SK-N-SH (cell line): ENCODE data around the gene GFM1. TPM values are rescaled to one million over a fixed set of nuclear protein-coding genes. Genes with fewer than 3 reads are reported as not detected.

Source experiments
- CTCF ChIA-PET: fragments of 300-600, 350-600 bp; formaldehyde crosslinking; extraction: SDS; loops from one replicate; lab custom pipeline; 2021; lab: Yijun Ruan, JAX
- POLR2A ChIA-PET: fragments of 350-600 bp; sonication (Branson Sonifier 250); formaldehyde crosslinking; extraction: SDS; loops from one replicate; lab custom pipeline; 2020; ENCODE audit warnings: antibody characterized with exemption, inconsistent platforms; lab: Yijun Ruan, JAX
- DNase-seq: peaks from one replicate; pipeline ENCODE4 v3.0.0; 2012
- H2AFZ ChIP-seq: fragments of 200-600 bp; sonication (generic); 2 replicates; pipeline ENCODE4 v1.8.1; 2016; ENCODE audit warnings: antibody characterized with exemption, mild to moderate bottlenecking, low read depth
- H3F3A ChIP-seq: fragments of 200-600 bp; sonication (generic); replicated peaks from 2 replicates; pipeline ENCODE3; 2016; ENCODE audit warnings: antibody characterized with exemption, mild to moderate bottlenecking; ENCODE audit not compliant: insufficient read depth
- H3K27ac ChIP-seq, 2 experiments: fragments of 200-500 bp in 1 of 2; fragments of 200-600 bp in 1 of 2; sonication (Bioruptor generic) in 1 of 2; sonication (generic), shearing (Covaris generic) in 1 of 2; 2 replicates each; pipeline versions ENCODE4 v1.5.1 to v1.6.1; 2014 to 2016; ENCODE audit warnings: low read depth in 2 of 2, inconsistent platforms in 1 of 2, low read length in 1 of 2, mild to moderate bottlenecking in 1 of 2, mixed read lengths in 1 of 2
- H3K27me3 ChIP-seq: fragments of 200-600 bp; sonication (generic), shearing (Covaris generic); 2 replicates; pipeline ENCODE4 v1.6.1; 2016; ENCODE audit warnings: mixed run types; ENCODE audit not compliant: insufficient read depth
- H3K36me3 ChIP-seq, 2 experiments: fragments of 200-500 bp in 1 of 2; fragments of 200-600 bp in 1 of 2; sonication (Bioruptor generic) in 1 of 2; sonication (generic) in 1 of 2; replicated peaks in 1 of 2; 2 replicates each; pipeline versions ENCODE3 to v1.5.1; 2014 to 2016; ENCODE audit warnings: low read length in 1 of 2, mild to moderate bottlenecking in 1 of 2; ENCODE audit not compliant: insufficient read depth in 2 of 2, control insufficient read depth in 1 of 2
- H3K4me1 ChIP-seq, 2 experiments: fragments of 200-500 bp in 1 of 2; fragments of 200-600 bp in 1 of 2; sonication (Bioruptor generic) in 1 of 2; sonication (generic), shearing (Covaris generic) in 1 of 2; 2 replicates each; pipeline versions ENCODE4 v1.5.1 to v1.6.1; 2014 to 2016; ENCODE audit warnings: low read depth in 1 of 2, low read length in 1 of 2, mixed run types in 1 of 2; ENCODE audit not compliant: insufficient read depth in 2 of 2, control insufficient read depth in 1 of 2
- H3K4me2 ChIP-seq: fragments of 200-600 bp; sonication (generic), shearing (Covaris generic); 2 replicates; pipeline ENCODE4 v1.6.1; 2017; ENCODE audit warnings: mixed run types
- H3K4me3 ChIP-seq, 2 experiments: fragments of 200-500 bp in 1 of 2; fragments of 200-600 bp in 1 of 2; sonication (Bioruptor generic) in 1 of 2; sonication (generic), shearing (Covaris generic) in 1 of 2; 2 replicates each; pipeline versions ENCODE4 v1.5.1 to v1.8.1; 2014 to 2016; ENCODE audit warnings: low read depth in 2 of 2, inconsistent platforms in 1 of 2, low read length in 1 of 2, mild to moderate bottlenecking in 1 of 2, mixed read lengths in 1 of 2, moderate library complexity in 1 of 2
- H3K79me2 ChIP-seq: fragments of 200-600 bp; sonication (generic); 2 replicates; pipeline ENCODE4 v1.8.1; 2017; ENCODE audit warnings: mild to moderate bottlenecking; ENCODE audit not compliant: insufficient read depth
- H3K9ac ChIP-seq: fragments of 200-600 bp; sonication (generic); 2 replicates; pipeline ENCODE4 v1.6.1; 2017; ENCODE audit warnings: mixed run types
- H3K9me2 ChIP-seq: fragments of 200-600 bp; sonication (generic); 2 replicates; pipeline ENCODE4 v1.6.1; 2017; ENCODE audit warnings: mixed run types
- H3K9me3 ChIP-seq: fragments of 200-600 bp; sonication (generic); 2 replicates; pipeline ENCODE4 v1.6.1; 2017; ENCODE audit warnings: mixed run types, mild to moderate bottlenecking, moderate library complexity
- H4K20me1 ChIP-seq: fragments of 200-600 bp; sonication (generic); 2 replicates; pipeline ENCODE4 v1.6.1; 2017; ENCODE audit warnings: mild to moderate bottlenecking, mixed run types; ENCODE audit not compliant: insufficient read depth
- CHD2 ChIP-seq: fragments of 150-350 bp; IDR thresholded peaks from 2 replicates; pipeline ENCODE4 v1.6.1; 2018; ENCODE audit warnings: low read length; ENCODE audit not compliant: partially characterized antibody
- ELF1 ChIP-seq: IDR thresholded peaks from 2 replicates; pipeline ENCODE4 v1.4.0; 2012
- EP300 ChIP-seq, 2 experiments: IDR thresholded peaks; 2 replicates each; pipeline versions ENCODE4 v1.4.0 to v1.6.1; 2012; ENCODE audit warnings: borderline replicate concordance in 1 of 2, low read depth in 1 of 2, low read length in 1 of 2
- FOSL2 ChIP-seq: IDR thresholded peaks from 2 replicates; pipeline ENCODE4 v1.4.0; 2012; ENCODE audit warnings: low read depth, mild to moderate bottlenecking, moderate library complexity, borderline replicate concordance
- FOXJ3 ChIP-seq: sonication (generic); formaldehyde crosslinking; IDR thresholded peaks from 2 replicates; pipeline ENCODE4 v1.5.1; 2020; ENCODE audit warnings: mild to moderate bottlenecking, missing genetic modification reagents
- GATA2 ChIP-seq: sonication (generic); formaldehyde crosslinking; IDR thresholded peaks from 2 replicates; pipeline ENCODE4 v1.5.0; 2020; ENCODE audit warnings: mild to moderate bottlenecking, missing genetic modification reagents
- JUND ChIP-seq: IDR thresholded peaks from 2 replicates; pipeline ENCODE4 v1.4.0; 2012
- MAX ChIP-seq: IDR thresholded peaks from 2 replicates; pipeline ENCODE4 v1.4.0; 2012; ENCODE audit warnings: low read depth
- MEF2A ChIP-seq: IDR thresholded peaks from 2 replicates; pipeline ENCODE4 v1.4.0; 2012; ENCODE audit warnings: low read depth, borderline replicate concordance
- MXI1 ChIP-seq: IDR thresholded peaks from 2 replicates; pipeline ENCODE4 v1.6.1; 2012; ENCODE audit warnings: mild to moderate bottlenecking, low read depth, low read length, improper control_type of control experiment
- NFIC ChIP-seq: IDR thresholded peaks from 2 replicates; pipeline ENCODE4 v1.4.0; 2012; ENCODE audit warnings: borderline replicate concordance
- PBX3 ChIP-seq: IDR thresholded peaks from 2 replicates; pipeline ENCODE4; 2012
- POLR2AphosphoS5 ChIP-seq: IDR thresholded peaks from 2 replicates; pipeline ENCODE4 v1.6.1; 2012; ENCODE audit warnings: low read depth, low read length
- RAD21 ChIP-seq: IDR thresholded peaks from 2 replicates; pipeline ENCODE4 v1.6.1; 2012; ENCODE audit warnings: mild to moderate bottlenecking, low read length
- RCOR1 ChIP-seq: fragments of 150-350 bp; IDR thresholded peaks from 2 replicates; pipeline ENCODE4 v1.6.1; 2017; ENCODE audit warnings: antibody characterized with exemption, low read length
- REST ChIP-seq: IDR thresholded peaks from 2 replicates; pipeline ENCODE4 v1.6.1; 2012; ENCODE audit warnings: mild to moderate bottlenecking, low read depth, low read length, moderate library complexity
- RFX5 ChIP-seq: IDR thresholded peaks from 2 replicates; pipeline ENCODE4 v1.6.1; 2012; ENCODE audit warnings: mild to moderate bottlenecking, improper control_type of control experiment, low read length
- RXRA ChIP-seq: IDR thresholded peaks from 2 replicates; pipeline ENCODE4 v1.4.0; 2012; ENCODE audit warnings: low read depth, mild to moderate bottlenecking, borderline replicate concordance
- SMC3 ChIP-seq: IDR thresholded peaks from 2 replicates; pipeline ENCODE4 v1.6.1; 2012; ENCODE audit warnings: low read depth, low read length, improper control_type of control experiment
- TCF12 ChIP-seq: IDR thresholded peaks from 2 replicates; pipeline ENCODE4 v1.4.0; 2012
- TEAD4 ChIP-seq: IDR thresholded peaks from 2 replicates; pipeline ENCODE4 v1.4.0; 2012; ENCODE audit warnings: mild to moderate bottlenecking, borderline replicate concordance; ENCODE audit not compliant: insufficient read depth
- YY1 ChIP-seq: IDR thresholded peaks from 2 replicates; pipeline ENCODE4 v1.4.0; 2012; ENCODE audit warnings: low read depth, mild to moderate bottlenecking
- polyA plus RNA-seq, 3 experiments: library from polyadenylated mRNA; depleted of rRNA; stranded (reverse); fragments of >200 nt; gene quantifications; 2 replicates each; pipeline ENCODE4 v1.2.3, GENCODE V29; 2012
- TF ChIP-seq, protein P1 (sequence below): fragments of 200-600 bp; sonication (generic); IDR thresholded peaks from 2 replicates; pipeline ENCODE4 v1.6.1; 2017; ENCODE audit warnings: antibody characterized with exemption, mild to moderate bottlenecking, moderate library complexity
- TF ChIP-seq, protein P2 (sequence below): fragments of 150-350 bp; IDR thresholded peaks from 2 replicates; pipeline ENCODE4 v1.6.1; 2016; ENCODE audit warnings: mild to moderate bottlenecking, low read depth, low read length
- TF ChIP-seq, protein P3 (sequence below): fragments of 150-350 bp; IDR thresholded peaks from 2 replicates; pipeline ENCODE4 v1.6.1; 2017; ENCODE audit warnings: antibody characterized with exemption, low read length, low read depth, borderline replicate concordance
- TF ChIP-seq, protein P4 (sequence below): IDR thresholded peaks from 2 replicates; pipeline ENCODE4 v1.4.0; 2012; ENCODE audit warnings: low read depth, borderline replicate concordance

Gene GFM1
- polyA plus RNA-seq, 1 of the 3 experiments (the other 2 are of a cell fraction): 25.2 TPM

DNA sequence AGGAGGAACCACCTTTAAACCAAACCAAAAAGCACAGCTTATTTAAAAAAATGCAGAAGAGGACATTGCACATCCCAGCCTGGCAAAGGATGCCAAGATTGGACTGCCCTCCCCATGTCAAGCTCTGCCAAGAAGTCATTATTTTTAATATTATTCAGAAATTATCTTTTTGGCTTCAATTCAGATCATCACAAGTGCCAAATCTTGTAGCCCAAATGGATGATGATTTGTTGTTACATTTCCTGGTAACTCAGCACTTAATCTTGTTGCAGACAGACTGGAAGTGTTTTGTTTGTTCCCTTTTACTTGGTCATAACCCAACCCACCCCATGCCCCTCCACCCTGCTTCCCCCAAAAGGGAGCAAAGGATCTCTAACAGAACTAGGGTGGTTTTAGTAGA is 56.2 kb downstream of the GFM1 start:
- no peaks in the 10 kb centered on the region for H3K27me3 ChIP-seq
- peaks cover 32% of the 10 kb centered on the region for H3F3A ChIP-seq
- H3K79me2 ChIP-seq: peaks cover 18% of the 10 kb centered on the region; the same call in 1 of the 2 replicates
- no peak overlapping the region for H3K9ac ChIP-seq
- CTCF ChIA-PET: interaction anchor here (0.7 to 1.8 kb wide), 4 partner anchors 12 to 91 kb away, joined by 3 to 6 read pairs (median 4); no protein-coding TSS in a partner anchor
- POLR2A ChIA-PET: no interaction called here
- H4K20me1 ChIP-seq: no peaks in the 10 kb centered on the region
- H3K9me3 ChIP-seq: no peaks in the 10 kb centered on the region
- no peaks in the 10 kb centered on the region for H3K9me2 ChIP-seq
- 0 out of 2 replicates have a peak overlapping the region, but pooled peaks have one; percentile 5 for H3K4me2 ChIP-seq
- H3K4me3 ChIP-seq: no peak overlapping the region
- no peak for DNase-seq
- H3K27ac ChIP-seq: peak overlapping the region in 1 of 2 experiments; percentile 85; a peak in 3 of 4 replicates
- H3K4me1 ChIP-seq: peaks cover 12 to 33% of the 10 kb centered on the region in 2 experiments
- H2AFZ ChIP-seq: no peak overlapping the region
- H3K36me3 ChIP-seq: peaks cover 5 to 12% of the 10 kb centered on the region in 2 experiments
- no peak for TF ChIP-seq YY1
- no peak for TF ChIP-seq RFX5
- TF ChIP-seq MEF2A: no peak
- TF ChIP-seq PBX3: peak; percentile 90
- TF ChIP-seq RAD21: no peak
- TF ChIP-seq NFIC: peak; percentile 90
- TF ChIP-seq EP300 (IDR thresholded peaks at IDR 0.05; ENCODE audit: borderline replicate concordance in 1 of 2, low read depth in 1 of 2, low read length in 1 of 2): peak; percentile 31 to 55; a peak in 1 of 4 replicates
- TF ChIP-seq MXI1: no peak
- TF ChIP-seq RXRA: no peak
- TF ChIP-seq TCF12: peak; percentile 66
- no peak for TF ChIP-seq TEAD4
- TF ChIP-seq FOSL2: no peak; the same call in 1 of the 2 replicates
- TF ChIP-seq, protein P1, sequence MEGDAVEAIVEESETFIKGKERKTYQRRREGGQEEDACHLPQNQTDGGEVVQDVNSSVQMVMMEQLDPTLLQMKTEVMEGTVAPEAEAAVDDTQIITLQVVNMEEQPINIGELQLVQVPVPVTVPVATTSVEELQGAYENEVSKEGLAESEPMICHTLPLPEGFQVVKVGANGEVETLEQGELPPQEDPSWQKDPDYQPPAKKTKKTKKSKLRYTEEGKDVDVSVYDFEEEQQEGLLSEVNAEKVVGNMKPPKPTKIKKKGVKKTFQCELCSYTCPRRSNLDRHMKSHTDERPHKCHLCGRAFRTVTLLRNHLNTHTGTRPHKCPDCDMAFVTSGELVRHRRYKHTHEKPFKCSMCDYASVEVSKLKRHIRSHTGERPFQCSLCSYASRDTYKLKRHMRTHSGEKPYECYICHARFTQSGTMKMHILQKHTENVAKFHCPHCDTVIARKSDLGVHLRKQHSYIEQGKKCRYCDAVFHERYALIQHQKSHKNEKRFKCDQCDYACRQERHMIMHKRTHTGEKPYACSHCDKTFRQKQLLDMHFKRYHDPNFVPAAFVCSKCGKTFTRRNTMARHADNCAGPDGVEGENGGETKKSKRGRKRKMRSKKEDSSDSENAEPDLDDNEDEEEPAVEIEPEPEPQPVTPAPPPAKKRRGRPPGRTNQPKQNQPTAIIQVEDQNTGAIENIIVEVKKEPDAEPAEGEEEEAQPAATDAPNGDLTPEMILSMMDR: no peak
- no peak for TF ChIP-seq CHD2
- TF ChIP-seq FOXJ3 (CRISPR knock-in tag): no peak
- peak; percentile 47; the same call in 1 of the 2 replicates for TF ChIP-seq JUND
- no peak for TF ChIP-seq POLR2AphosphoS5
- TF ChIP-seq MAX: no peak
- no peak for TF ChIP-seq RCOR1
- TF ChIP-seq, protein P2, sequence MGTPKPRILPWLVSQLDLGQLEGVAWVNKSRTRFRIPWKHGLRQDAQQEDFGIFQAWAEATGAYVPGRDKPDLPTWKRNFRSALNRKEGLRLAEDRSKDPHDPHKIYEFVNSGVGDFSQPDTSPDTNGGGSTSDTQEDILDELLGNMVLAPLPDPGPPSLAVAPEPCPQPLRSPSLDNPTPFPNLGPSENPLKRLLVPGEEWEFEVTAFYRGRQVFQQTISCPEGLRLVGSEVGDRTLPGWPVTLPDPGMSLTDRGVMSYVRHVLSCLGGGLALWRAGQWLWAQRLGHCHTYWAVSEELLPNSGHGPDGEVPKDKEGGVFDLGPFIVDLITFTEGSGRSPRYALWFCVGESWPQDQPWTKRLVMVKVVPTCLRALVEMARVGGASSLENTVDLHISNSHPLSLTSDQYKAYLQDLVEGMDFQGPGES: no peak
- no peak for TF ChIP-seq ELF1
- TF ChIP-seq SMC3: no peak
- no peak for TF ChIP-seq REST
- TF ChIP-seq GATA2 (CRISPR knock-in tag): no peak
- TF ChIP-seq, protein P3, sequence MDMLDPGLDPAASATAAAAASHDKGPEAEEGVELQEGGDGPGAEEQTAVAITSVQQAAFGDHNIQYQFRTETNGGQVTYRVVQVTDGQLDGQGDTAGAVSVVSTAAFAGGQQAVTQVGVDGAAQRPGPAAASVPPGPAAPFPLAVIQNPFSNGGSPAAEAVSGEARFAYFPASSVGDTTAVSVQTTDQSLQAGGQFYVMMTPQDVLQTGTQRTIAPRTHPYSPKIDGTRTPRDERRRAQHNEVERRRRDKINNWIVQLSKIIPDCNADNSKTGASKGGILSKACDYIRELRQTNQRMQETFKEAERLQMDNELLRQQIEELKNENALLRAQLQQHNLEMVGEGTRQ: no peak
- TF ChIP-seq, protein P4, sequence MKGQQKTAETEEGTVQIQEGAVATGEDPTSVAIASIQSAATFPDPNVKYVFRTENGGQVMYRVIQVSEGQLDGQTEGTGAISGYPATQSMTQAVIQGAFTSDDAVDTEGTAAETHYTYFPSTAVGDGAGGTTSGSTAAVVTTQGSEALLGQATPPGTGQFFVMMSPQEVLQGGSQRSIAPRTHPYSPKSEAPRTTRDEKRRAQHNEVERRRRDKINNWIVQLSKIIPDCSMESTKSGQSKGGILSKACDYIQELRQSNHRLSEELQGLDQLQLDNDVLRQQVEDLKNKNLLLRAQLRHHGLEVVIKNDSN: no peak
